ENCODE measurements around the gene ACOT13.
"Not testable (repeated sequence)": the region's sequence is repeated elsewhere in the genome, so short reads cannot be mapped to it uniquely, and the experiment has no call there.

ACOT13 gene

GRCh38 chr6:24670492-24670891 is 3.6 kb downstream of the ACOT13 start:
- H3K4me1 Mint-ChIP-seq: peaks cover 26% of the 10 kb centered on the region

GRCh38 chr6:24671077-24671476 is 4.2 kb downstream of the ACOT13 start:
- not testable (repeated sequence) for ATAC-seq, H3K27ac Mint-ChIP-seq, H3K9me3 Mint-ChIP-seq, H3K4me3 Mint-ChIP-seq, H3K27me3 Mint-ChIP-seq
- Mint-ChIP-seq H3K4me1 (peaks cover 20% of the 10 kb centered on the region), H3K36me3 (peaks cover 27% of the 10 kb centered on the region)

More at GRCh38 chr6:24670492-24670891, 3.6 kb downstream of the ACOT13 start:
- H3K27me3 Mint-ChIP-seq, ATAC-seq, H3K27ac Mint-ChIP-seq, H3K9me3 Mint-ChIP-seq, H3K4me3 Mint-ChIP-seq: not testable (repeated sequence)
- peaks cover 27% of the 10 kb centered on the region for H3K36me3 Mint-ChIP-seq

GRCh38 chr6:24672620-24673182 is 5.8 kb downstream of the ACOT13 start:
- Mint-ChIP-seq H3K27me3 (no peaks in the 10 kb centered on the region), H3K36me3 (peaks cover 27% of the 10 kb centered on the region), H3K4me1 (peaks cover 10% of the 10 kb centered on the region), H3K4me3 (no peak overlapping the region), H3K27ac (no peak overlapping the region), H3K9me3 (no peaks in the 10 kb centered on the region)
- no peak for ATAC-seq

DNA sequence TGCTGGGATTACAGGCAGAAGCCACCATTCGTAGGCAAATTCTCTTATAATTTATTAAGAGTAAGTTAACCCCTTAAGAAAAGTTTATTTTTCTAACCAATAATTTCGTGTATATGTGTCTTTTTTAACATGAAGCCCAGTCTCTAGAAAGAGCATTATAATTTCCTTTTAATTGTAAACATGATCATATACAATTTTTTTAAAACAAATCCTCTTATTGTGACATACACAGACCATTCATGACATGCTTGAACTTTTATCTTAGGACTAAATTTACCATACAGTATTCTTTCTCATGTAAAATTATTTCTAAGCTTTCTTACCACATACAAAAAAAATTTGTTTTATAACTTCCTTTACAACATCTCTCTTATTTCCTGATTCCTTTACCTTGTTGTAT is 6.7 kb downstream of the ACOT13 start:
- Mint-ChIP-seq H3K9me3 (no peaks in the 10 kb centered on the region), H3K4me1 (peaks cover 6% of the 10 kb centered on the region), H3K27me3 (no peaks in the 10 kb centered on the region), H3K27ac (no peak overlapping the region), H3K4me3 (no peak overlapping the region), H3K36me3 (peaks cover 27% of the 10 kb centered on the region)
- no peak for ATAC-seq

DNA sequence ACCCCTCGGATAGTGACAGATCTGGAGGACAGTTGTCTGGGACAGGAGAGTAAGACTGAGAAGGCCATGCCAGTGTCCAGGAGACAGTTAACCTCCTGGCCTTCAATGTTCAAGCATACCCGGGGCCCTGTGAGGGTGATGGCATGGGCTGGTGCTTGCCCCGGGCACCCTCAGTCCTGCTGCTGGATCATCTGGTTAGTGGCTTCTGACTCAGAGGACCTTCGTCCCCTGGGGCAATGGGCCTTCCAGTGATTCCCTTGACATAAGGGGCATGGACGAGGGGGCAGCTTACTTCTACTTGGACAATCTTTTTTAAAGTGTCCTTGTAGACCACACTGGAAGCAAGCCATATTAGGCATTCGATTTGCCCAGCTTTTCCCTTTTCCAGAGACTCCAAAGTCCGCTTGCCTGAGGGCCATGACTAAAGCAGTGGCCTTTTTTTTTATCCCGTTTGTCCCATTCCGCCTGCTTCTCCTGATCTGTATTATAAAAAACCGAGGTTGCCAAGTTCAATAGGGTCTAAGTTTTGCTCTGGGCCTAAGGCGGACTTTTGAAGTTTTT is 12.0 kb downstream of the ACOT13 start:
- H3K4me1 Mint-ChIP-seq, H3K4me3 Mint-ChIP-seq: not testable (repeated sequence)

GRCh38 chr6:24680582-24680981 is 13.7 kb downstream of the ACOT13 start:
- Mint-ChIP-seq H3K4me3 (no peak overlapping the region), H3K27me3 (no peaks in the 10 kb centered on the region), H3K36me3 (peaks cover 13% of the 10 kb centered on the region), H3K9me3 (no peaks in the 10 kb centered on the region), H3K27ac (no peak overlapping the region), H3K4me1 (peaks cover 8% of the 10 kb centered on the region)
- ATAC-seq: no peak

More for the DNA sequence above, 12.0 kb downstream of the ACOT13 start:
- not testable (repeated sequence) for ATAC-seq, H3K27me3 Mint-ChIP-seq, H3K9me3 Mint-ChIP-seq, H3K27ac Mint-ChIP-seq
- peaks cover 16% of the 10 kb centered on the region for H3K36me3 Mint-ChIP-seq

- Mint-ChIP-seq H3K27ac (no peak overlapping the region), H3K4me1 (peaks cover 8% of the 10 kb centered on the region), H3K36me3 (peaks cover 25% of the 10 kb centered on the region), H3K4me3 (no peak overlapping the region), H3K27me3 (no peaks in the 10 kb centered on the region), H3K9me3 (no peaks in the 10 kb centered on the region)
- ATAC-seq: no peak
These were observed 16.7 kb downstream of the ACOT13 start for GRCh38 chr6:24683297-24684296.

DNA sequence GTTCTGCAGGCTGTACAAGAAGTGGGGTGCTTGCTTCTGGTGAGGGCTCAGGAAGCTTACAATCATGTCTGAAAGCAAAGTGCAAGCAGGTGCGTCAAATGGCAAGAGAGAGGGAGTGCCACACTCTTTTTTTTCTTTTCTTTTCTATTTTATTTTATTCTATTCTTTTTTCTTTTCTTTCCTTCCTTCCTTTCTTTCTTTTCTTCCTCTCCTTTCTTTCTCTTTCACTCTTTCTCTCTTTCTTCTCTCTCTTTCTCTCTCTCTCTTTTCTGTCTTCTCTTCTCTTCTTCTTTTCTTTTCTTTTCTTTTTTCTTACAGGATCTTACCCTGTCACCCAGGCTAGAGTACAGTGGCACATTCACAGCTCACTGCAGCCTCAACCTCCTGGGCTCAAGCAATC is 19.5 kb downstream of the ACOT13 start:
- Mint-ChIP-seq H3K27me3 (no peaks in the 10 kb centered on the region), H3K9me3 (no peaks in the 10 kb centered on the region), H3K4me3 (no peak overlapping the region), H3K27ac (no peak overlapping the region), H3K4me1 (no peaks in the 10 kb centered on the region), H3K36me3 (peaks cover 24% of the 10 kb centered on the region)
- ATAC-seq: no peak

DNA sequence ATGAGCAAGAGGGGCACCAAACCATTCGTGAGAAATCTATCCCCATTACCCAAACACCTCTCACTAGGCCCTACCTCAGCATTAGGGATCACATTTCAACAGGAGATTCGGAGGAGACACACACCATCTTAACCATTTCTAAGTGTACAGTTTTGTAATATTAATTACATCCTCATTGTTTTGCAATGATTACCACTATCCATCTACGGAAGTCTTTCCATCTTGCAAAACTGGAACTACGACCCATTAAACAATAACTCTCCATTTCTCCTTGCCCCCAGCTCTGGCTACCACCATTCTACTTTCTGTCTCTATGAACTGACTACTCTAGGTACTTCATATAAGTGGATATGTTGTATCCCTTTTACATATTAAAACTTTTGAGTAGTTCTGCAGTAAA is 20.1 kb downstream of the ACOT13 start:
- H3K36me3 Mint-ChIP-seq: peaks cover 19% of the 10 kb centered on the region
- H3K4me3 Mint-ChIP-seq: no peak overlapping the region

GRCh38 chr6:24689964-24690363 is 23.1 kb downstream of the ACOT13 start:
- Mint-ChIP-seq H3K4me3 (no peak overlapping the region), H3K36me3 (peaks cover 12% of the 10 kb centered on the region), H3K27ac (no peak overlapping the region), H3K27me3 (no peaks in the 10 kb centered on the region), H3K4me1 (no peaks in the 10 kb centered on the region), H3K9me3 (no peaks in the 10 kb centered on the region)
- ATAC-seq: no peak

More for the DNA sequence above, 20.1 kb downstream of the ACOT13 start:
- no peak for ATAC-seq
- no peak overlapping the region for H3K27ac Mint-ChIP-seq
- no peaks in the 10 kb centered on the region for H3K4me1 Mint-ChIP-seq
- H3K27me3 Mint-ChIP-seq: no peaks in the 10 kb centered on the region
- H3K9me3 Mint-ChIP-seq: no peaks in the 10 kb centered on the region

- no peak overlapping the region for H3K27ac Mint-ChIP-seq
- no peak for ATAC-seq
- H3K4me3 Mint-ChIP-seq: no peak overlapping the region
- H3K36me3 Mint-ChIP-seq: peaks cover 12% of the 10 kb centered on the region
- no peaks in the 10 kb centered on the region for H3K27me3 Mint-ChIP-seq
- peaks cover 4% of the 10 kb centered on the region for H3K4me1 Mint-ChIP-seq
- H3K9me3 Mint-ChIP-seq: no peaks in the 10 kb centered on the region
These were observed 23.7 kb downstream of the ACOT13 start for GRCh38 chr6:24690593-24690992.

DNA sequence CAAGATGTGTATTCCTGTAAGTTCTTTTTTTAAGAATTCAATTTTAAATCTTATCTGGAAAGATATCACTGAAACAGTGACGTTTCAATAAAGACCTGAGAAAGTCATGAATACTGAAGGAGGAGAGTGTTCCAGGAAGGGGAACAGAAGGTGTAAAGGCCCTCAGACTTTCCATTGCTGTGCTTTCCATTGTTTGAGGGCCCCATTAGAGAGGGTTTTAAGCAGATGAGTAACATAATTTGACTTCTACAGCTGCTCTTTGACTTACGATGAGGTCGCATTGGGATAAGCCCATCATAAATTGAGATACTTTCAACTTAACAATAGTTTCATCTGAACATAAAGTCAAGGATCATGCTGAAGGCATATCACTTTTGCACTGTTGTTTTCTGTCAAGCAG is 24.7 kb downstream of the ACOT13 start:
- Mint-ChIP-seq H3K4me3 (no peak overlapping the region), H3K4me1 (peaks cover 6% of the 10 kb centered on the region), H3K27me3 (no peaks in the 10 kb centered on the region), H3K36me3 (peaks cover 10% of the 10 kb centered on the region), H3K27ac (no peak overlapping the region), H3K9me3 (no peaks in the 10 kb centered on the region)
- no peak for ATAC-seq

- Mint-ChIP-seq H3K4me1 (peaks cover 6% of the 10 kb centered on the region), H3K4me3 (no peak overlapping the region), H3K9me3 (no peaks in the 10 kb centered on the region), H3K36me3 (peaks cover 7% of the 10 kb centered on the region), H3K27me3 (no peaks in the 10 kb centered on the region), H3K27ac (no peak overlapping the region)
- ATAC-seq: no peak
These were observed 25.1 kb downstream of the ACOT13 start for GRCh38 chr6:24692003-24692402.

DNA sequence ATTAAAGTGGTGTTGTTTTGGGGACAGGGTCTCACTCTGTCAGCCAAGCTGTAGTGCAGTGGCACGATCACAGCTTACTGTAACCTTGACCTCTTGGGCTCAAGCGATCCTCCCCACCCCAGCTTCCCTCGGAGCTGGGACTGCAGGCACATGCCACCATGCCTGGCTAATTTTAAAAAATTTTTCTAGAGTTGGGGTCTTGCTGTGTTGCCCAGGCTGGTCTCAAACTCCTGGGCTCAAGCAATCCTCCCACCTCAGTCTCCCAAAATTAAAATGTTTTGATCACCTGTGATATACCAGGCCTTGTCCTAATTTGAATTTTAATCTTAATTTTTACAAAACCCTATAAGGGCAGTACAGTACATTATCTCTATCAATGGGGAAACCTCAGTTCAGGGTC is 25.5 kb downstream of the ACOT13 start:
- H3K27me3 Mint-ChIP-seq: no peaks in the 10 kb centered on the region
- H3K36me3 Mint-ChIP-seq: peaks cover 3% of the 10 kb centered on the region
- H3K4me1 Mint-ChIP-seq: peaks cover 6% of the 10 kb centered on the region
- no peak overlapping the region for H3K27ac Mint-ChIP-seq
- no peak overlapping the region for H3K4me3 Mint-ChIP-seq
- no peaks in the 10 kb centered on the region for H3K9me3 Mint-ChIP-seq
- ATAC-seq: no peak

GRCh38 chr6:24692848-24693592 is 26.1 kb downstream of the ACOT13 start:
- H3K4me1 Mint-ChIP-seq: peaks cover 6% of the 10 kb centered on the region
- H3K9me3 Mint-ChIP-seq: no peaks in the 10 kb centered on the region
- H3K4me3 Mint-ChIP-seq: no peak overlapping the region
- no peak overlapping the region for H3K27ac Mint-ChIP-seq
- no peaks in the 10 kb centered on the region for H3K36me3 Mint-ChIP-seq
- no peak for ATAC-seq
- no peaks in the 10 kb centered on the region for H3K27me3 Mint-ChIP-seq

Data from stimulated activated memory B cell treated with anti-CD40 and anti-IgM and Interleukin-4, amounts not matched to agents 10 μg/mL and 1 μg/mL and 100 μg/mL, for 72 hours (primary cell).